Fibroblast of pulmonary artery (primary cell): ENCODE data around the gene SCGB3A1.

Experiments
- DNase-seq: peaks from one replicate; pipeline ENCODE4 v3.0.0-alpha.2; 2010; ENCODE audit warnings: low read depth
- H3K4me3 ChIP-seq: replicated peaks from 2 replicates; pipeline ENCODE4 v1.5.1; 2011; ENCODE audit warnings: low read depth, mild to moderate bottlenecking, control low read depth, low read length, moderate library complexity
- TF ChIP-seq, protein P1 (sequence below): IDR thresholded peaks from 2 replicates; pipeline ENCODE4 v1.5.1; 2011; ENCODE audit warnings: mild to moderate bottlenecking, control low read depth, low read length, inconsistent platforms; ENCODE audit errors: missing control alignments

SCGB3A1 gene

GRCh38 chr5:180595046-180595379 is 3.7 kb upstream of the SCGB3A1 start:
- H3K4me3 ChIP-seq, result no peak overlapping the region
- no peak for DNase-seq

GRCh38 chr5:180594311-180595045 is 3.2 kb upstream of the SCGB3A1 start:
- no peak for DNase-seq
- H3K4me3 ChIP-seq, result no peak overlapping the region
- TF ChIP-seq, protein P1, sequence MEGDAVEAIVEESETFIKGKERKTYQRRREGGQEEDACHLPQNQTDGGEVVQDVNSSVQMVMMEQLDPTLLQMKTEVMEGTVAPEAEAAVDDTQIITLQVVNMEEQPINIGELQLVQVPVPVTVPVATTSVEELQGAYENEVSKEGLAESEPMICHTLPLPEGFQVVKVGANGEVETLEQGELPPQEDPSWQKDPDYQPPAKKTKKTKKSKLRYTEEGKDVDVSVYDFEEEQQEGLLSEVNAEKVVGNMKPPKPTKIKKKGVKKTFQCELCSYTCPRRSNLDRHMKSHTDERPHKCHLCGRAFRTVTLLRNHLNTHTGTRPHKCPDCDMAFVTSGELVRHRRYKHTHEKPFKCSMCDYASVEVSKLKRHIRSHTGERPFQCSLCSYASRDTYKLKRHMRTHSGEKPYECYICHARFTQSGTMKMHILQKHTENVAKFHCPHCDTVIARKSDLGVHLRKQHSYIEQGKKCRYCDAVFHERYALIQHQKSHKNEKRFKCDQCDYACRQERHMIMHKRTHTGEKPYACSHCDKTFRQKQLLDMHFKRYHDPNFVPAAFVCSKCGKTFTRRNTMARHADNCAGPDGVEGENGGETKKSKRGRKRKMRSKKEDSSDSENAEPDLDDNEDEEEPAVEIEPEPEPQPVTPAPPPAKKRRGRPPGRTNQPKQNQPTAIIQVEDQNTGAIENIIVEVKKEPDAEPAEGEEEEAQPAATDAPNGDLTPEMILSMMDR, result no peak

More at GRCh38 chr5:180595046-180595379, 3.7 kb upstream of the SCGB3A1 start:
- TF ChIP-seq, protein P1, result no peak

- H3K4me3 ChIP-seq, result no peak overlapping the region
- DNase-seq, result no peak
- TF ChIP-seq, protein P1, result no peak
Observed at GRCh38 chr5:180593446-180594206, 2.3 kb upstream of the SCGB3A1 start.

GRCh38 chr5:180592176-180592575 is 877 bp upstream of the SCGB3A1 start:
- DNase-seq, result no peak
- TF ChIP-seq, protein P1, result no peak

DNA sequence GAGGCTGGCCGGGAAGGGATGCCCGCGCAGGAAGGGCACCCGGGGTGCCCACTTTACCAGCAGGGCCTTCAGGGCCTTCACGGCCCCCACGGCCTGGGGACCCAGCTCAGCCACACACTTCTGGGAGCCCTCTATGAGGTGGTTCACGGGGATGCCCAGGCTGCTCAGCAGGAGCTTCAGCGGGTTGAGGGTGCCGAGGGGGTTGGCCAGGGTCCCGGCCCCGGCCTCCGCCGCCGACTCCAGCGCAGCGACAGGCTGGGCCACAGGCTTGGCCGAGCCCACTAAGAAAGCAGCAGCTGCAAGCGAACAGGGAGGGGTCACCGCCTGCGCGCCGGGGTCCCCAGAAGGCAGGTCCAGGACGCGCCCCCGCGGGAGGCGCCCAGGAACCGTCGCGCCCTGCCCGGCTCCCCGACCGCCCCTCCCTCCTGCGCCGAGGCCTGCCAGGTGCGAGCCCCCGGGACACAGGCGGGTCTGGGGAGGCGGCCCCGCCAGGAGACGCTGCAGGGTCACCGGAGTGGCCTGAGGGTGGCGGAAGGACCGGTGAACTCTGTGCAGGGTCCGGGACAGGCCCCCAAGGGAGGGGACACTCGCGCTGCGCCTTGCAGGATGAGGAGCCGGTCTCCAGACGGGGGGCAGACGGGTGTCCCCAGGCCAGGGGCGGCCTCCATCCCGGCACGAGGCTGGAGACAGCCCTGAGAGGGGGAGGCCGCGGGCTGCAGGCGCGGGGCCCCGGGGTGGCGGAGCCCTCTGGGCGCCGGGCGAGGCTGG is 572 bp downstream of the SCGB3A1 start:
- DNase-seq, result no peak
- no peak overlapping the region for H3K4me3 ChIP-seq
- TF ChIP-seq, protein P1, result no peak

More at GRCh38 chr5:180592176-180592575, 877 bp upstream of the SCGB3A1 start:
- H3K4me3 ChIP-seq, result no peak overlapping the region

DNA sequence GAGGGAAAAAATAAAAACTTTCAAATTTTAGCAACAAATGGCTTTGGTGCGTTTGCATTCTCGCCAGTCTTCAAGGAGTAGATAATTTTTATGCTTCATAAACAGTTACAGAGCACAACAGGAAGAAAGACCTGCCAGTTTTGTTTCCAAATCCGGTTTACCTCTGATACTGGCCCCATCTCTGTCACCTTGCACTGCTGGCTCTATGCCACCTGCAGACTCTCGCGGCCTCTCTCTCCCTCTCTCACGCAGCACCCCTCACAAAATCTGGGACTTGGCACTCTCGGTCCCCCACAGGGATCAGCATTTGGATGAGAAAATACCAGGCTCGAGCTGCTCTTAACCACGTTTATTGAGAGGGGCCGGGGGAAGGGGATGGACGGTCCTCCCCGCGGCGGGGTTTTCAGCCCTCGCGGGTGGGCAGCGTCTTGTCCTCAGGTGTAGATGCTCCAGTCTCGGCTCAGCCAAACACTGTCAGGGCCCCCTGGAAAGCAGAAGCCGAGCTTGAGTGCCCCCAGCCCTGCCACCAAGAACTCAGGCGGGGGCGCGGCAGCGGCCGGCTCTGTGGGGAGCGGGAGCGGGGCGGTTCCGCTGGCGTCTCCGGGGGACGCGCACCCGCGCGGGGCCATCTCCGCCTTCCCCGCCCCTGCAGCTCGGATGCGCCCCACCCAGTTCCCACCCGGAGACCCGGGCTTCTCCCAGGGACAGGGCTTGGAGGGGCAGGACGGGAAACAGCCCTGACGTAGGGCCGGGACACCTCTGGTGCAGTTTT is 1.3 kb downstream of the SCGB3A1 start:
- TF ChIP-seq, protein P1, result no peak
- no peak overlapping the region for H3K4me3 ChIP-seq
- no peak for DNase-seq
